ENCODE data around the gene SCD5. TPM values are rescaled to one million over a fixed set of nuclear protein-coding genes. Genes with fewer than 3 reads are reported as not detected.

The SCD5 gene
- total and polyA plus RNA-seq, 2 of the 13 experiments (the other 11 are each of a cell fraction or from before 2014, with no cell fraction given) = not detected

- POLR2A ChIA-PET = no interaction called here
- no peak overlapping the region for H3K4me3 ChIP-seq (replicated peaks in 1 of 3; ENCODE audit: insufficient read depth in 1 of 3, low read depth in 2 of 3, low read length in 3 of 3)
- no peak overlapping the region for H2AFZ ChIP-seq (ENCODE audit: low read length)
- H4K20me1 ChIP-seq (ENCODE audit: insufficient read depth, low read length) = no peaks in the 10 kb centered on the region
- WGBS (ENCODE audit: low lambda C conversion rate) = 24% methylated on average over 4 of the region's 4 CpGs
- TF ChIP-seq HOXA7 (CRISPR knock-in tag; IDR thresholded peaks at IDR 0.05) (no peak), NR2F6 (IDR thresholded peaks at IDR 0.05) (no peak), NR2F6 (CRISPR knock-in tag; IDR thresholded peaks at IDR 0.05) (no peak), KDM5B (CRISPR knock-in tag; IDR thresholded peaks at IDR 0.05; ENCODE audit: borderline replicate concordance) (no peak), NR2F1 (CRISPR knock-in tag; IDR thresholded peaks at IDR 0.05) (no peak), REXO4 (CRISPR knock-in tag; IDR thresholded peaks at IDR 0.05; ENCODE audit: borderline replicate concordance) (no peak), SOX13 (IDR thresholded peaks at IDR 0.05) (no peak), SOX13 (CRISPR knock-in tag; conservative IDR thresholded peaks at IDR 0.05 in 1 of 2, IDR thresholded peaks at IDR 0.05 in 1 of 2) (no peak), YY1 (IDR thresholded peaks at IDR 0.05; ENCODE audit: insufficient read depth, insufficient replicate concordance, low read depth, low read length) (no peak), ZNF850 (CRISPR knock-in tag; conservative IDR thresholded peaks at IDR 0.05) (no peak), CCDC6 (CRISPR knock-in tag; IDR thresholded peaks at IDR 0.05) (no peak), SMYD3 (CRISPR knock-in tag; IDR thresholded peaks at IDR 0.05) (no peak), TAF15 (IDR thresholded peaks at IDR 0.05; ENCODE audit: low read depth, low read length, poor library complexity, severe bottlenecking) (no peak), KLF9 (CRISPR knock-in tag; IDR thresholded peaks at IDR 0.05; ENCODE audit: low read depth) (no peak), ZFYVE20 (CRISPR knock-in tag; IDR thresholded peaks at IDR 0.05; ENCODE audit: borderline replicate concordance, low read depth) (no peak), ARID2 (CRISPR knock-in tag; IDR thresholded peaks at IDR 0.05; ENCODE audit: borderline replicate concordance) (no peak), FOXM1 (CRISPR knock-in tag; IDR thresholded peaks at IDR 0.05) (no peak), ZNF878 (CRISPR knock-in tag; IDR thresholded peaks at IDR 0.05) (no peak), MLX (CRISPR knock-in tag; IDR thresholded peaks at IDR 0.05) (no peak), ZNF225 (CRISPR knock-in tag; IDR thresholded peaks at IDR 0.05) (no peak), DNMT3B (CRISPR knock-in tag; conservative IDR thresholded peaks at IDR 0.05) (no peak), TMF1 (CRISPR knock-in tag; IDR thresholded peaks at IDR 0.05; ENCODE audit: low read depth) (no peak)
- peaks cover 0 to 13% of the 10 kb centered on the region in 2 experiments; a peak in 2 of 5 replicates for H3K27me3 ChIP-seq (ENCODE audit: control insufficient read depth in 1 of 2, insufficient read depth in 2 of 2, low read length in 2 of 2)
- DNase-seq (ENCODE audit: low spot score) (no peak), FAIRE-seq (no peak), ATAC-seq (no peak)
- H3K9ac ChIP-seq (ENCODE audit: insufficient read depth, low read depth, low read length) = no peak overlapping the region
- H3K4me2 ChIP-seq (ENCODE audit: low read depth, low read length) = no peak overlapping the region
- H3K9me3 ChIP-seq (ENCODE audit: low read length) = no peaks in the 10 kb centered on the region
- peaks cover 7% of the 10 kb centered on the region for H3K4me1 ChIP-seq (ENCODE audit: insufficient read depth, low read length)
- H3K36me3 ChIP-seq (replicated peaks in 1 of 2; ENCODE audit: control insufficient read depth in 1 of 2, insufficient read depth in 2 of 2, low read length in 2 of 2) = no peaks in the 10 kb centered on the region
- intact Hi-C loops (cut with micrococcal nuclease; ENCODE audit: unreplicated experiment) (no loop called here), in situ Hi-C loops (cut with HindIII; ENCODE audit: extremely low pct_ligation_motif_present, low pct_unique_long_range_greater_than_20kb) (no loop called here)
- CTCF ChIA-PET (ENCODE audit: low intra/inter-chr PET ratio, low total read pairs) = no interaction called here
- H3K27ac ChIP-seq (ENCODE audit: extremely low read length, insufficient read depth, low read length) = no peak overlapping the region
- H3K79me2 ChIP-seq (ENCODE audit: insufficient read depth, low read length) = no peaks in the 10 kb centered on the region
- no TSS peak for BruUV-seq (replicated peaks)
These were observed 11.8 kb downstream of the SCD5 start for GRCh38 chr4:82786828-82787227.
